ENCODE measurements around the gene CD3D.

The CD3D gene

GRCh38 chr11:118342503-118343161, at the start of gene CD3D:
Gene CD3D (minus strand): TSS chr11:118342705. CDS start chr11:118342607, 98 bp downstream.
- no peak within 1 kb of the TSS for H3K4me3 ChIP-seq (ENCODE audit: low read length)
- no peaks in the 10 kb centered on the region for H3K4me1 ChIP-seq (ENCODE audit: control insufficient read depth, low read depth, low read length)
- peaks cover 4% of the 10 kb centered on the region for H3K27me3 ChIP-seq (ENCODE audit: control insufficient read depth, insufficient read depth, low read length)
- H3K9me3 ChIP-seq (ENCODE audit: control insufficient read depth, low read depth, low read length), result no peaks in the 10 kb centered on the region
- no peak within 1 kb of the TSS for H3K27ac ChIP-seq (ENCODE audit: low read length)
- H3K36me3 ChIP-seq (ENCODE audit: control insufficient read depth, low read depth, low read length), result no peaks in the 10 kb centered on the region
- H3K9ac ChIP-seq (ENCODE audit: low read length), result no peak within 1 kb of the TSS

GRCh38 chr11:118383657-118384056, 41.2 kb upstream of the CD3D start:
- Histone ChIP-seq H3K27ac (ENCODE audit: low read length) (no peak overlapping the region), H3K4me1 (ENCODE audit: control insufficient read depth, low read depth, low read length) (no peaks in the 10 kb centered on the region), H3K4me3 (ENCODE audit: low read length) (no peak overlapping the region), H3K9me3 (ENCODE audit: control insufficient read depth, low read depth, low read length) (no peaks in the 10 kb centered on the region), H3K27me3 (ENCODE audit: control insufficient read depth, insufficient read depth, low read length) (no peaks in the 10 kb centered on the region), H3K36me3 (ENCODE audit: control insufficient read depth, low read depth, low read length) (peaks cover 82% of the 10 kb centered on the region), H3K9ac (ENCODE audit: low read length) (no peak overlapping the region)

GRCh38 chr11:118382954-118383353, 40.4 kb upstream of the CD3D start:
- no peak overlapping the region for H3K4me3 ChIP-seq (ENCODE audit: low read length)
- H3K9ac ChIP-seq (ENCODE audit: low read length), result no peak overlapping the region
- H3K27me3 ChIP-seq (ENCODE audit: control insufficient read depth, insufficient read depth, low read length), result no peaks in the 10 kb centered on the region
- H3K27ac ChIP-seq (ENCODE audit: low read length), result no peak overlapping the region
- H3K36me3 ChIP-seq (ENCODE audit: control insufficient read depth, low read depth, low read length), result peaks cover 86% of the 10 kb centered on the region
- H3K9me3 ChIP-seq (ENCODE audit: control insufficient read depth, low read depth, low read length), result no peaks in the 10 kb centered on the region
- no peaks in the 10 kb centered on the region for H3K4me1 ChIP-seq (ENCODE audit: control insufficient read depth, low read depth, low read length)

GRCh38 chr11:118380571-118380970, 38.1 kb upstream of the CD3D start:
- no peaks in the 10 kb centered on the region for H3K27me3 ChIP-seq (ENCODE audit: control insufficient read depth, insufficient read depth, low read length)
- H3K4me1 ChIP-seq (ENCODE audit: control insufficient read depth, low read depth, low read length), result no peaks in the 10 kb centered on the region
- no peak overlapping the region for H3K27ac ChIP-seq (ENCODE audit: low read length)
- no peak overlapping the region for H3K4me3 ChIP-seq (ENCODE audit: low read length)
- peaks cover 75% of the 10 kb centered on the region for H3K36me3 ChIP-seq (ENCODE audit: control insufficient read depth, low read depth, low read length)
- H3K9me3 ChIP-seq (ENCODE audit: control insufficient read depth, low read depth, low read length), result no peaks in the 10 kb centered on the region
- H3K9ac ChIP-seq (ENCODE audit: low read length), result no peak overlapping the region

GRCh38 chr11:118379497-118379896, 37.0 kb upstream of the CD3D start:
- Histone ChIP-seq H3K27me3 (ENCODE audit: control insufficient read depth, insufficient read depth, low read length) (no peaks in the 10 kb centered on the region), H3K9ac (ENCODE audit: low read length) (no peak overlapping the region), H3K36me3 (ENCODE audit: control insufficient read depth, low read depth, low read length) (peaks cover 64% of the 10 kb centered on the region), H3K4me3 (ENCODE audit: low read length) (no peak overlapping the region), H3K9me3 (ENCODE audit: control insufficient read depth, low read depth, low read length) (no peaks in the 10 kb centered on the region), H3K27ac (ENCODE audit: low read length) (no peak overlapping the region), H3K4me1 (ENCODE audit: control insufficient read depth, low read depth, low read length) (no peaks in the 10 kb centered on the region)

GRCh38 chr11:118375978-118376377, 33.5 kb upstream of the CD3D start:
- Histone ChIP-seq H3K27me3 (ENCODE audit: control insufficient read depth, insufficient read depth, low read length) (no peaks in the 10 kb centered on the region), H3K9ac (ENCODE audit: low read length) (no peak overlapping the region), H3K9me3 (ENCODE audit: control insufficient read depth, low read depth, low read length) (no peaks in the 10 kb centered on the region), H3K4me3 (ENCODE audit: low read length) (no peak overlapping the region), H3K27ac (ENCODE audit: low read length) (no peak overlapping the region), H3K36me3 (ENCODE audit: control insufficient read depth, low read depth, low read length) (peaks cover 47% of the 10 kb centered on the region), H3K4me1 (ENCODE audit: control insufficient read depth, low read depth, low read length) (no peaks in the 10 kb centered on the region)

GRCh38 chr11:118374729-118375128, 32.2 kb upstream of the CD3D start:
- Histone ChIP-seq H3K4me1 (ENCODE audit: control insufficient read depth, low read depth, low read length) (no peaks in the 10 kb centered on the region), H3K9ac (ENCODE audit: low read length) (no peak overlapping the region), H3K36me3 (ENCODE audit: control insufficient read depth, low read depth, low read length) (peaks cover 43% of the 10 kb centered on the region), H3K27me3 (ENCODE audit: control insufficient read depth, insufficient read depth, low read length) (no peaks in the 10 kb centered on the region), H3K9me3 (ENCODE audit: control insufficient read depth, low read depth, low read length) (no peaks in the 10 kb centered on the region), H3K4me3 (ENCODE audit: low read length) (no peak overlapping the region), H3K27ac (ENCODE audit: low read length) (no peak overlapping the region)

GRCh38 chr11:118373871-118374270, 31.4 kb upstream of the CD3D start:
- Histone ChIP-seq H3K4me1 (ENCODE audit: control insufficient read depth, low read depth, low read length) (no peaks in the 10 kb centered on the region), H3K4me3 (ENCODE audit: low read length) (no peak overlapping the region), H3K9ac (ENCODE audit: low read length) (no peak overlapping the region), H3K27me3 (ENCODE audit: control insufficient read depth, insufficient read depth, low read length) (no peaks in the 10 kb centered on the region), H3K36me3 (ENCODE audit: control insufficient read depth, low read depth, low read length) (peaks cover 43% of the 10 kb centered on the region), H3K27ac (ENCODE audit: low read length) (no peak overlapping the region), H3K9me3 (ENCODE audit: control insufficient read depth, low read depth, low read length) (no peaks in the 10 kb centered on the region)

GRCh38 chr11:118373263-118373662, 30.8 kb upstream of the CD3D start:
- H3K4me1 ChIP-seq (ENCODE audit: control insufficient read depth, low read depth, low read length), result no peaks in the 10 kb centered on the region
- no peak overlapping the region for H3K4me3 ChIP-seq (ENCODE audit: low read length)
- H3K9ac ChIP-seq (ENCODE audit: low read length), result no peak overlapping the region
- H3K27me3 ChIP-seq (ENCODE audit: control insufficient read depth, insufficient read depth, low read length), result no peaks in the 10 kb centered on the region
- H3K9me3 ChIP-seq (ENCODE audit: control insufficient read depth, low read depth, low read length), result no peaks in the 10 kb centered on the region
- peaks cover 43% of the 10 kb centered on the region for H3K36me3 ChIP-seq (ENCODE audit: control insufficient read depth, low read depth, low read length)
- no peak overlapping the region for H3K27ac ChIP-seq (ENCODE audit: low read length)

GRCh38 chr11:118370774-118371173, 28.3 kb upstream of the CD3D start:
- Histone ChIP-seq H3K36me3 (ENCODE audit: control insufficient read depth, low read depth, low read length) (peaks cover 40% of the 10 kb centered on the region), H3K9me3 (ENCODE audit: control insufficient read depth, low read depth, low read length) (no peaks in the 10 kb centered on the region), H3K4me3 (ENCODE audit: low read length) (no peak overlapping the region), H3K27me3 (ENCODE audit: control insufficient read depth, insufficient read depth, low read length) (no peaks in the 10 kb centered on the region), H3K27ac (ENCODE audit: low read length) (no peak overlapping the region), H3K4me1 (ENCODE audit: control insufficient read depth, low read depth, low read length) (no peaks in the 10 kb centered on the region), H3K9ac (ENCODE audit: low read length) (no peak overlapping the region)

- no peaks in the 10 kb centered on the region for H3K9me3 ChIP-seq (ENCODE audit: control insufficient read depth, low read depth, low read length)
Observed at GRCh38 chr11:118366287-118366686, 23.8 kb upstream of the CD3D start.

GRCh38 chr11:118364956-118365615, 22.6 kb upstream of the CD3D start:
- H3K36me3 ChIP-seq (ENCODE audit: control insufficient read depth, low read depth, low read length), result peaks cover 27% of the 10 kb centered on the region
- H3K27ac ChIP-seq (ENCODE audit: low read length), result no peak overlapping the region

More at GRCh38 chr11:118366287-118366686, 23.8 kb upstream of the CD3D start:
- Histone ChIP-seq H3K27me3 (ENCODE audit: control insufficient read depth, insufficient read depth, low read length) (no peaks in the 10 kb centered on the region), H3K9ac (ENCODE audit: low read length) (no peak overlapping the region), H3K4me3 (ENCODE audit: low read length) (no peak overlapping the region), H3K36me3 (ENCODE audit: control insufficient read depth, low read depth, low read length) (peaks cover 30% of the 10 kb centered on the region), H3K27ac (ENCODE audit: low read length) (no peak overlapping the region), H3K4me1 (ENCODE audit: control insufficient read depth, low read depth, low read length) (no peaks in the 10 kb centered on the region)

More at GRCh38 chr11:118364956-118365615, 22.6 kb upstream of the CD3D start:
- Histone ChIP-seq H3K9me3 (ENCODE audit: control insufficient read depth, low read depth, low read length) (no peaks in the 10 kb centered on the region), H3K9ac (ENCODE audit: low read length) (no peak overlapping the region), H3K4me3 (ENCODE audit: low read length) (no peak overlapping the region), H3K27me3 (ENCODE audit: control insufficient read depth, insufficient read depth, low read length) (no peaks in the 10 kb centered on the region), H3K4me1 (ENCODE audit: control insufficient read depth, low read depth, low read length) (peaks cover 2% of the 10 kb centered on the region)
